Osteoblast (primary cell): ENCODE measurements around the gene PSD2. TPM values are rescaled to one million over a fixed set of nuclear protein-coding genes. Genes with fewer than 3 reads are reported as not detected.

Experiments
- DNase-seq: peaks from one replicate; pipeline ENCODE4 v3.0.0; 2011; ENCODE audit warnings: low spot score, mixed read lengths; ENCODE audit not compliant: insufficient read length; ENCODE audit errors: missing footprints
- H2AFZ ChIP-seq: 2 replicates; pipeline ENCODE4 v1.6.0; 2011; ENCODE audit warnings: mild to moderate bottlenecking, low read length
- H3K27ac ChIP-seq: 2 replicates; pipeline ENCODE4 v1.5.1; 2011; ENCODE audit warnings: mild to moderate bottlenecking, low read depth, low read length, moderate library complexity
- H3K27me3 ChIP-seq: 2 replicates; pipeline ENCODE4 v1.6.0; 2012; ENCODE audit warnings: mild to moderate bottlenecking, control low read depth, inconsistent platforms, low read length, moderate library complexity; ENCODE audit not compliant: insufficient read depth
- H3K36me3 ChIP-seq: 2 replicates; pipeline ENCODE4 v1.5.1; 2011; ENCODE audit warnings: mild to moderate bottlenecking, low read length, control low read depth, moderate library complexity; ENCODE audit not compliant: insufficient read depth
- H3K4me1 ChIP-seq: 2 replicates; pipeline ENCODE4 v1.5.1; 2011; ENCODE audit warnings: mild to moderate bottlenecking, low read length, control low read depth, moderate library complexity; ENCODE audit not compliant: insufficient read depth
- H3K4me2 ChIP-seq: 2 replicates; pipeline ENCODE4 v1.6.0; 2011; ENCODE audit warnings: mild to moderate bottlenecking, low read length; ENCODE audit not compliant: insufficient read depth
- H3K4me3 ChIP-seq: fragments of 200-600 bp; sonication (generic); 3 replicates; pipeline ENCODE4 v1.5.1; 2012; ENCODE audit warnings: mild to moderate bottlenecking, low read length, inconsistent platforms; ENCODE audit not compliant: insufficient read depth
- H3K79me2 ChIP-seq: 2 replicates; pipeline ENCODE4 v1.6.0; 2012; ENCODE audit warnings: mild to moderate bottlenecking, low read length, control low read depth, inconsistent platforms; ENCODE audit not compliant: insufficient read depth
- H3K9me3 ChIP-seq: 2 replicates; pipeline ENCODE4 v1.5.1; 2011; ENCODE audit warnings: low read depth, low read length, control low read depth
- H4K20me1 ChIP-seq: 2 replicates; pipeline ENCODE4 v1.6.0; 2012; ENCODE audit warnings: mild to moderate bottlenecking, low read length, control low read depth; ENCODE audit not compliant: insufficient read depth
- total RNA-seq: library from RNA; depleted of rRNA; stranded (reverse); fragments of >200 nt; gene quantifications from 2 replicates; pipeline ENCODE4 v1.2.3, GENCODE V29; 2012
- TF ChIP-seq, protein P1 (sequence below): IDR thresholded peaks from 2 replicates; pipeline ENCODE4 v1.5.1; 2011; ENCODE audit warnings: mild to moderate bottlenecking, low read depth, low read length, moderate library complexity; ENCODE audit errors: extremely low read depth

Gene PSD2
- total RNA-seq, 1 donor = 0.36 TPM

DNA sequence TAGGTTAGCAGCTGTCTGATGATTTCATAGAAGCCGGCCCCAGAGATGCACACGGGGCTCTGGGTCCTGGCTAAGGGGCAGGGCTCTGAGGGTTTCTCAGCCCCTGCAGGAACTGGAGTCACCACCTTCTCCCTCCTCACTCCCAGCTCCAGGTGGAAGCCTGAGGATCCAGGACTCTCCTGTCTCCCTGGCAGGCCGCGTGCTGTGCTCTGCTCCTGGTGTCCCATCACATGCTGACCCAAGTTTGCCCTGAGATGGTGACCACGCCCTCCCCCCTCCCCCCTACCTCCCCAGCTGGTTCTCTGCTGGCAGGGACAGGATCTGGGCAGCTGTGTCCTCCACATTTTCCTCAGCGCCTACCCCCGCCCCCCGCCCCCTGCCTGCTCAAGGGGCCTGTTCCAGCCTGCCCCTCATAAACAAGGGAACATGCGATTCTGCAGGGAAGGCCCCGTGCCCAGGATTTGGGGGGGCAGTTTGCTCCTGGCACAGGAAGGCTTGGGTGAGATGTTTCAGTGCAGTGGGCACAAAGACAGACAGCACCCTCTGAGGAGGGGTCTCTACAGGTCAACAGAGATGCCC, 87.4 kb downstream of the PSD2 start:
- H3K79me2 ChIP-seq = no peaks in the 10 kb centered on the region
- peaks cover 33% of the 10 kb centered on the region for H3K27me3 ChIP-seq
- TF ChIP-seq, protein P1, sequence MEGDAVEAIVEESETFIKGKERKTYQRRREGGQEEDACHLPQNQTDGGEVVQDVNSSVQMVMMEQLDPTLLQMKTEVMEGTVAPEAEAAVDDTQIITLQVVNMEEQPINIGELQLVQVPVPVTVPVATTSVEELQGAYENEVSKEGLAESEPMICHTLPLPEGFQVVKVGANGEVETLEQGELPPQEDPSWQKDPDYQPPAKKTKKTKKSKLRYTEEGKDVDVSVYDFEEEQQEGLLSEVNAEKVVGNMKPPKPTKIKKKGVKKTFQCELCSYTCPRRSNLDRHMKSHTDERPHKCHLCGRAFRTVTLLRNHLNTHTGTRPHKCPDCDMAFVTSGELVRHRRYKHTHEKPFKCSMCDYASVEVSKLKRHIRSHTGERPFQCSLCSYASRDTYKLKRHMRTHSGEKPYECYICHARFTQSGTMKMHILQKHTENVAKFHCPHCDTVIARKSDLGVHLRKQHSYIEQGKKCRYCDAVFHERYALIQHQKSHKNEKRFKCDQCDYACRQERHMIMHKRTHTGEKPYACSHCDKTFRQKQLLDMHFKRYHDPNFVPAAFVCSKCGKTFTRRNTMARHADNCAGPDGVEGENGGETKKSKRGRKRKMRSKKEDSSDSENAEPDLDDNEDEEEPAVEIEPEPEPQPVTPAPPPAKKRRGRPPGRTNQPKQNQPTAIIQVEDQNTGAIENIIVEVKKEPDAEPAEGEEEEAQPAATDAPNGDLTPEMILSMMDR = no peak
- no peaks in the 10 kb centered on the region for H3K36me3 ChIP-seq
- H3K9me3 ChIP-seq = no peaks in the 10 kb centered on the region
- H4K20me1 ChIP-seq = no peaks in the 10 kb centered on the region
- no peak overlapping the region for H3K4me2 ChIP-seq
- no peak overlapping the region for H3K27ac ChIP-seq
- no peaks in the 10 kb centered on the region for H3K4me1 ChIP-seq
- no peak overlapping the region for H3K4me3 ChIP-seq
- H2AFZ ChIP-seq = no peak overlapping the region
- DNase-seq = no peak

DNA sequence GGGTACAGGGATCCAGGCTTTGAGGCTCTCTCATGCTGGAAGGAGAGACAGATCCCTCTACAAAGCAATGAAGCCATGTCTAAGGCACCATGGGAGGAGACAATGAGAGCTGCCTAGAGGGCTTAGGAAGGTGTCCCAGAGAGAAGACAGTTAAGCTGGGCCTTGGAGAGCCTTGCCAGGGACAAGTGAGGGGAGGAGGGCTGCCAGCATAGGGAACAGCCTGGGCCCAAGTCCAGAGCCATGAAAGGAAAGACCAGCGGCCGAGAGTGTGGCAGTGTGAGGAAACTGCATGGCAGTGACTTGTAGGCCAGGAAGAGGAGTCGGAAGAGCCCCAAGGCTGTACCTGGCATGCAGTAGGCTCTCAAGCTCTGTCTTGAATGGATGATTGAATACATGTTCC, 88.5 kb downstream of the PSD2 start:
- TF ChIP-seq, protein P1 = no peak
- Histone ChIP-seq H2AFZ (no peak overlapping the region), H3K4me1 (no peaks in the 10 kb centered on the region), H3K27me3 (peaks cover 37% of the 10 kb centered on the region), H3K79me2 (no peaks in the 10 kb centered on the region), H3K36me3 (no peaks in the 10 kb centered on the region), H3K27ac (no peak overlapping the region), H4K20me1 (no peaks in the 10 kb centered on the region), H3K4me2 (no peak overlapping the region), H3K9me3 (no peaks in the 10 kb centered on the region), H3K4me3 (no peak overlapping the region)
- DNase-seq = no peak

DNA sequence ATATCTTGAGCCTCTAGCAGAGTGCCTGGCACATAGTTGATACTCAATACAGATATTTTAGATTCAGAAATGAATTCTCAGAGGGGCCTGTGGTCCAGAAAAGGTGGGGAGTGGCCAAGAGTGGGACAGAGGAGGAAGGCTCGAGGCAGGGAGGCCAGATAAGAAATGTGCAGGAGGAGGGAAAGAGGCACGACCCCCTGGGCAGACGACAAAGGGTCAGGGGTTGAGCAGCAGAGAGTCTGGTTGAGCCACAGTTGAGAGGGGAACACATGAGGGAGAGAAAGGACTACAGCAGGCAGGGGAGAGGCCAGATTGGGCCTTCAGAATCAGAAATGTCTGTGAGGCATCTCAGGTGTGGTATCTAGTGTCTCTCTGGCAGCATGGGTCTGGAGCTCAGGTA, 89.1 kb downstream of the PSD2 start:
- Histone ChIP-seq H2AFZ (no peak overlapping the region), H3K4me1 (no peaks in the 10 kb centered on the region), H4K20me1 (no peaks in the 10 kb centered on the region), H3K79me2 (no peaks in the 10 kb centered on the region), H3K27ac (no peak overlapping the region), H3K4me2 (no peak overlapping the region), H3K27me3 (peaks cover 36% of the 10 kb centered on the region), H3K36me3 (no peaks in the 10 kb centered on the region), H3K4me3 (no peak overlapping the region), H3K9me3 (no peaks in the 10 kb centered on the region)
- no peak for DNase-seq
- TF ChIP-seq, protein P1 = no peak

DNA sequence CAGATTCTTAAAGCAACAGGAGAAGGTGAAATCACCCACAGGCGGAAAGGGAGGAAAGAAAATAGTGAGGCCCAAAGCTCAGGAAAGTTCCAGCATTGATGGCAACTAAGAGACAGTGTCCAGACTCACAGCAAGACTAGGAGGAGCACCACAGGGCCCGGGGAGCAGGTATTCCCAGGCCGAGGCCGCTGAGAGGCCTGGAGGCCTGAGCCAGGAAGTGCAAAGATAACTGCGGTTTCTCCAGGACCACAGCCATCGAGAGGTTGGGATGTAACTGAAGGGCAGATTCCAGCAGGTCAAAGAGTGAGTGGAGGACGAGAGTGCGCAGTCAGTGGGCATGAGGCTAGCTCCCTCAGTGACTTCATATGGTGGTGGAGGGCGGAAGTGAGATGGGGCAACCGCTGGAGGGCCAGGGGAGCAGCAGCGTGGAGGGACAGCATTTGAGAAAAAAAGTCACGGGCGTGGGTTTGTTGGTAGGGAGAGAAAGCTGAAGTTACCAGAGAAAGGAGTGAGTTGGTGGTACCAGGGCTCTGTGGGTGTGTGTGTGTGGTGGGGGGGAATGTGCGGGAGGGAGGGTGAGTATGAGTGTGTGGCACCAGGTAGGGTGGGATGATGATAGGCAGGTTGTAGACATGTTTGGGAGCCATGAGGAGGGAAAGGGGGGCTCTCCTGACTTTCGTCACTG, 89.7 kb downstream of the PSD2 start:
- TF ChIP-seq, protein P1 = no peak
- Histone ChIP-seq H3K79me2 (no peaks in the 10 kb centered on the region), H3K4me1 (no peaks in the 10 kb centered on the region), H3K9me3 (no peaks in the 10 kb centered on the region), H2AFZ (no peak overlapping the region), H3K4me2 (no peak overlapping the region), H3K27ac (no peak overlapping the region), H4K20me1 (no peaks in the 10 kb centered on the region), H3K36me3 (no peaks in the 10 kb centered on the region), H3K27me3 (peaks cover 33% of the 10 kb centered on the region), H3K4me3 (no peak overlapping the region)
- no peak for DNase-seq
